HCT116 (cell line): ENCODE data around the gene SYN1. TPM values are rescaled to one million over a fixed set of nuclear protein-coding genes. Genes with fewer than 3 reads are reported as not detected.

Experiments used
- ATAC-seq: fragments of 200-7000 bp; cut with Tn5 transposase; 2 replicates; pipeline ENCODE4 v1.9.1; 2020; ENCODE audit warnings: mild to moderate bottlenecking, moderate library complexity
- BruUV-seq: library from RNA; stranded (reverse); fragments of 400-500 nt; replicated peaks from 2 replicates; lab custom pipeline; 2021; lab: Mats Ljungman, UMichigan
- CTCF ChIA-PET: fragments of 300-600 bp; sonication (Branson Sonifier 250); formaldehyde crosslinking; loops from one replicate; lab custom pipeline; 2021; ENCODE audit warnings: antibody characterized with exemption; lab: Charles Lee
- POLR2A ChIA-PET: fragments of 300-600, 350-600 bp; sonication (Branson Sonifier 250); formaldehyde crosslinking; loops from one replicate; lab custom pipeline; 2021; ENCODE audit warnings: antibody characterized with exemption; lab: Charles Lee
- RAD21 ChIA-PET, 2 experiments: fragments of 300-600 bp; sonication (Branson Sonifier 250); formaldehyde crosslinking; loops; one replicate each; lab custom pipeline; 2023; ENCODE audit warnings: low total read pairs in 2 of 2; ENCODE audit not compliant: uncharacterized antibody in 2 of 2, unreplicated experiment in 2 of 2, low non-redundant PET in 1 of 2; lab: Charles Lee
- DNase-seq: peaks from one replicate; pipeline ENCODE4 v3.0.0-alpha.2; 2010; ENCODE audit warnings: low read depth, low spot score
- H2AFZ ChIP-seq: fragments of 200-600 bp; shearing (Covaris generic), sonication (generic); 2 replicates; pipeline ENCODE4 v1.6.1; 2017; ENCODE audit warnings: low read depth, mixed run types, mixed read lengths, antibody characterized with exemption, low read length; ENCODE audit not compliant: poor library complexity, severe bottlenecking
- H3K27ac ChIP-seq: 2 replicates; pipeline ENCODE4 v1.5.1; 2012; ENCODE audit warnings: low read depth, low read length
- H3K27me3 ChIP-seq: fragments of 200-600 bp; sonication (generic); 2 replicates; pipeline ENCODE4 v1.6.1; 2016; ENCODE audit warnings: mixed run types, low read length, mixed read lengths; ENCODE audit not compliant: insufficient read depth
- H3K36me3 ChIP-seq, 2 experiments: fragments of 200-500 bp in 1 of 2; fragments of 200-600 bp in 1 of 2; sonication (Bioruptor generic) in 1 of 2; sonication (generic) in 1 of 2; 2 replicates each; pipeline versions ENCODE4 v1.5.1 to v1.6.1; 2014 to 2016; ENCODE audit warnings: low read length in 2 of 2, inconsistent platforms in 1 of 2, mixed read lengths in 1 of 2, mixed run types in 1 of 2; ENCODE audit not compliant: insufficient read depth in 2 of 2, control insufficient read depth in 1 of 2
- H3K4me1 ChIP-seq, 2 experiments: fragments of 200-600 bp in 1 of 2; sonication (generic) in 1 of 2; 2 replicates each; pipeline versions ENCODE4 v1.5.1 to v1.6.1; 2012 to 2017; ENCODE audit warnings: low read length in 2 of 2, inconsistent platforms in 1 of 2, mild to moderate bottlenecking in 1 of 2, mixed read lengths in 1 of 2, mixed run types in 1 of 2, moderate library complexity in 1 of 2; ENCODE audit not compliant: insufficient read depth in 2 of 2, control insufficient read depth in 1 of 2
- H3K4me2 ChIP-seq: fragments of 200-600 bp; sonication (generic); 2 replicates; pipeline ENCODE4 v1.6.1; 2017; ENCODE audit warnings: mixed run types, low read length, mixed read lengths
- H3K4me3 ChIP-seq, 2 experiments: fragments of 200-600 bp in 1 of 2; sonication (generic) in 1 of 2; replicated peaks in 1 of 2; 2 replicates each; pipeline ENCODE4 v1.5.1; 2011 to 2016; ENCODE audit warnings: low read length in 2 of 2, control low read depth in 1 of 2, low read depth in 1 of 2, mild to moderate bottlenecking in 1 of 2, mixed read lengths in 1 of 2, mixed run types in 1 of 2
- H3K79me2 ChIP-seq: fragments of 200-600 bp; sonication (generic); 2 replicates; pipeline ENCODE4 v1.6.1; 2017; ENCODE audit warnings: mild to moderate bottlenecking, mixed run types, low read length, moderate library complexity, mixed read lengths; ENCODE audit not compliant: insufficient read depth
- H3K9ac ChIP-seq: fragments of 200-600 bp; sonication (generic); 2 replicates; pipeline ENCODE4 v1.6.1; 2016; ENCODE audit warnings: low read length, mixed read lengths
- H3K9me2 ChIP-seq: fragments of 200-600 bp; sonication (generic), shearing (Covaris generic); 2 replicates; pipeline ENCODE4 v1.6.1; 2017; ENCODE audit warnings: mixed run types, mild to moderate bottlenecking, moderate library complexity; ENCODE audit not compliant: insufficient read depth
- H3K9me3 ChIP-seq, 2 experiments: fragments of 200-500 bp in 1 of 2; fragments of 200-600 bp in 1 of 2; sonication (Bioruptor generic) in 1 of 2; sonication (generic) in 1 of 2; 2 replicates each; pipeline ENCODE4 v1.6.1; 2014 to 2017; ENCODE audit warnings: low read length in 2 of 2, mixed read lengths in 2 of 2, inconsistent platforms in 1 of 2, low read depth in 1 of 2, mild to moderate bottlenecking in 1 of 2, mixed run types in 1 of 2, moderate library complexity in 1 of 2; ENCODE audit not compliant: control insufficient read depth in 1 of 2, insufficient read depth in 1 of 2
- H4K20me1 ChIP-seq: fragments of 200-600 bp; sonication (generic), shearing (Covaris generic); 2 replicates; pipeline ENCODE4 v1.6.1; 2017; ENCODE audit warnings: mixed run types, mild to moderate bottlenecking, moderate library complexity; ENCODE audit not compliant: insufficient read depth
- CBX3 ChIP-seq: IDR thresholded peaks from 2 replicates; pipeline ENCODE4 v1.6.1; 2012; ENCODE audit warnings: low read depth
- EZH2phosphoT487 ChIP-seq: fragments of 200-600 bp; IDR thresholded peaks from 2 replicates; pipeline ENCODE4 v1.6.1; 2018; ENCODE audit warnings: antibody characterized with exemption, borderline replicate concordance
- JUND ChIP-seq: IDR thresholded peaks from 2 replicates; pipeline ENCODE4 v1.6.1; 2012
- SIN3A ChIP-seq: IDR thresholded peaks from 2 replicates; pipeline ENCODE4 v1.6.1; 2012; ENCODE audit warnings: low read depth
- TCF7L2 ChIP-seq: IDR thresholded peaks from 2 replicates; pipeline ENCODE4 v1.7.0; 2011; ENCODE audit warnings: borderline replicate concordance, inconsistent platforms; ENCODE audit not compliant: insufficient read depth, insufficient read length; ENCODE audit errors: extremely low read depth
- YY1 ChIP-seq: IDR thresholded peaks from 2 replicates; pipeline ENCODE4 v1.6.1; 2011; ENCODE audit warnings: low read length, low read depth, moderate library complexity, mild to moderate bottlenecking; ENCODE audit not compliant: insufficient replicate concordance; ENCODE audit errors: extremely low read depth
- intact Hi-C: fragments of 100-400 bp; cut with micrococcal nuclease; formaldehyde crosslinking; loops from 2 replicates; pipeline ENCODE4 v1.10.0; 2022
- total RNA-seq: library from RNA; stranded (reverse); gene quantifications from one replicate; pipeline ENCODE4 v1.2.1, GENCODE V29; 2021; ENCODE audit not compliant: unreplicated experiment
- TF ChIP-seq, protein P1 (sequence below), 3 experiments: fragments of 200-600 bp in 1 of 3; sonication (generic) in 1 of 3; IDR thresholded peaks in 2 of 3; conservative IDR thresholded peaks in 1 of 3; 2 replicates each; pipeline ENCODE4 v1.5.1; 2012 to 2017; ENCODE audit warnings: low read depth in 2 of 3, low read length in 2 of 3, antibody characterized with exemption in 1 of 3, borderline replicate concordance in 1 of 3, control low read depth in 1 of 3, mild to moderate bottlenecking in 1 of 3, mixed read lengths in 1 of 3, mixed run types in 1 of 3, moderate library complexity in 1 of 3; ENCODE audit not compliant: insufficient read depth in 1 of 3

Gene SYN1
- total RNA-seq, 1 experiment from 2014 or later = 0.86 TPM

DNA sequence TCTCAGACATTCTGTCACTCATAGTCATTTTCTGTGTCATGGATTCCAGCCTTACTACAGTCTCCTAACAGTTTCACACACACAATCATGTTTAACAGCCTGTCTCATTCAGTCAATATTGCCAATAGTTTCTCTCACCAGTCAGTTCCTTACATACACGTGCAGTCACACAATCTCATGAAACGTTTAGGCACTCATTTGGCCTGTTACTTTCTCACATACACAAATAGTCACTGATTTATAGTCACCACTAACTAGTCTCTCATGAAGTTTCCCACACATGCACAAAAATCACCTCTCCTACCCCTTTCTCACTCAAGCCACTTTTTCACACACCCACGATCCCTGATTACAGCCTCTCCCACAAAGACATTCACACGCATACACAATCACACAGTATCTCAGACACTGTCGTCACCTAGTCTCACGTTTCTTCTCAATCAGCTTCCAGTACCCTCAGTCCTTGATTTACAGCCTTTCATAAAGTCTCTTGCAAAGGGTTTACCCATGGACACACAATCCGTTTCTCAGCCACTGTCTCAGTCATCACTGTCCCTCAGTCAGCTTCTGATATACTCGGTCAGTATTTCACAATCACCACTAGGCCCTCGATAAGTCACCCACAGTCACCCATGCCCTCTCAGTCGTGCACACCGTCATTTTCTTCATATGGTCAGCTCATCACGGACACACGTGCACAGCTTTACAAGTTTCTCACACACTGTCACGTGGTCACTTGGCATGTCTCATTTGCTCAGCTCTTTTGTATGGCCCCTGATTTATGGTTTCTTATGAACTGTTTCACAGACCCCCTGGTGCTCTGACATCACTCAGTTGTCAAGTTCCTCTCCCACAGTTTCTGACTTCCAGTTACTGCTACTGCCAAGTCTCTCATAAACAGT is 14.3 kb upstream of the SYN1 start:
- Histone ChIP-seq H3K27ac (no peak overlapping the region), H4K20me1 (no peaks in the 10 kb centered on the region), H3K4me1 (no peaks in the 10 kb centered on the region), H3K9me3 (no peaks in the 10 kb centered on the region), H3K9ac (no peak overlapping the region), H3K79me2 (no peaks in the 10 kb centered on the region), H3K9me2 (no peaks in the 10 kb centered on the region), H3K4me2 (no peak overlapping the region), H2AFZ (no peak overlapping the region), H3K27me3 (no peaks in the 10 kb centered on the region), H3K36me3 (peaks cover 0 to 3% of the 10 kb centered on the region in 2 experiments; a peak in 2 of 4 replicates), H3K4me3 (no peak overlapping the region)
- DNase-seq = no peak
- no TSS peak for BruUV-seq
- ChIA-PET CTCF (no interaction called here), RAD21 (interaction anchor here in 1 of 2 experiments (0.6 kb wide), 1 partner anchor 199 kb away, joined by 3 read pairs; no protein-coding TSS in a partner anchor), POLR2A (no interaction called here)
- TF ChIP-seq JUND (no peak), EZH2phosphoT487 (no peak), YY1 (no peak), CBX3 (no peak), TCF7L2 (no peak), SIN3A (no peak)
- TF ChIP-seq, protein P1, sequence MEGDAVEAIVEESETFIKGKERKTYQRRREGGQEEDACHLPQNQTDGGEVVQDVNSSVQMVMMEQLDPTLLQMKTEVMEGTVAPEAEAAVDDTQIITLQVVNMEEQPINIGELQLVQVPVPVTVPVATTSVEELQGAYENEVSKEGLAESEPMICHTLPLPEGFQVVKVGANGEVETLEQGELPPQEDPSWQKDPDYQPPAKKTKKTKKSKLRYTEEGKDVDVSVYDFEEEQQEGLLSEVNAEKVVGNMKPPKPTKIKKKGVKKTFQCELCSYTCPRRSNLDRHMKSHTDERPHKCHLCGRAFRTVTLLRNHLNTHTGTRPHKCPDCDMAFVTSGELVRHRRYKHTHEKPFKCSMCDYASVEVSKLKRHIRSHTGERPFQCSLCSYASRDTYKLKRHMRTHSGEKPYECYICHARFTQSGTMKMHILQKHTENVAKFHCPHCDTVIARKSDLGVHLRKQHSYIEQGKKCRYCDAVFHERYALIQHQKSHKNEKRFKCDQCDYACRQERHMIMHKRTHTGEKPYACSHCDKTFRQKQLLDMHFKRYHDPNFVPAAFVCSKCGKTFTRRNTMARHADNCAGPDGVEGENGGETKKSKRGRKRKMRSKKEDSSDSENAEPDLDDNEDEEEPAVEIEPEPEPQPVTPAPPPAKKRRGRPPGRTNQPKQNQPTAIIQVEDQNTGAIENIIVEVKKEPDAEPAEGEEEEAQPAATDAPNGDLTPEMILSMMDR (IDR thresholded peaks at IDR 0.05 in 2 of 3, conservative IDR thresholded peaks at IDR 0.05 in 1 of 3; ENCODE audit: borderline replicate concordance in 1 of 3, insufficient read depth in 1 of 3, low read depth in 2 of 3, low read length in 2 of 3) = no peak
- intact Hi-C loops = no loop called here
- no peak for ATAC-seq
